NCI-H2081 (cell line): ENCODE results near the gene KNDC1.
"Not testable (repeated sequence)": the region's sequence is repeated elsewhere in the genome, so short reads cannot be mapped to it uniquely, and the experiment has no call there.

ENCODE experiments used
- DNase-seq, 2 experiments: peaks; one replicate each; lab custom pipeline; 2025; lab: John Stamatoyannopoulos, UW

KNDC1 gene

DNA sequence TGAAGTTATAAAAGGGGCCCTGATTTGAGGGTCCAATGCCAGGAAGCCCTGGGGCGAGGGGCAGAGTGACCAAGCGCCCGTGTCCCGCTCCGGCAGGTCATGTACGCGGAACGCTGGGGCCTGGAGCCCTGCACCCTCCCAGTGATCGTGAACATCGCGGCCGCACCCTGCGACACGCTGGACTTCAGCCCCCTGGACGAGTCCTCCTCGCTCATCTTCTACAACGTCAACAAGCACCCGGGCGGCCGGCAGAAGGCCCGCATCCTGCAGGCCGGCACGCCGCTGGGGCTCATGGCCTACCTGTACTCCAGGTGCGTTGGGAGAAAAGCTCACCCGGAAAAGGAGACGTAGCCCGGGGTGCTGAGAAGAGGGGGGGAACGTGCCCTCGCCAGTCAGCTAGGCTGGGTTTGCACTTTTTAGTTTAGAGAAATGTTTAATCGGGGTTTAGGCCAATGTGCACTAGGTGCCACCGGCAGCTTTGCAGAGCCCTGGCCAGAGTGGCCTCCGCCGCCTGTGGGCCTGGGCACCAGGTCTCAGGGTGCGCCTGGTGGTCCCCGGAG lies 47.1 kb downstream of the KNDC1 start:
- no peak for DNase-seq

- DNase-seq, result no peak
Measured at GRCh38 chr10:133207627-133208026, 47.6 kb downstream of the KNDC1 start.

DNA sequence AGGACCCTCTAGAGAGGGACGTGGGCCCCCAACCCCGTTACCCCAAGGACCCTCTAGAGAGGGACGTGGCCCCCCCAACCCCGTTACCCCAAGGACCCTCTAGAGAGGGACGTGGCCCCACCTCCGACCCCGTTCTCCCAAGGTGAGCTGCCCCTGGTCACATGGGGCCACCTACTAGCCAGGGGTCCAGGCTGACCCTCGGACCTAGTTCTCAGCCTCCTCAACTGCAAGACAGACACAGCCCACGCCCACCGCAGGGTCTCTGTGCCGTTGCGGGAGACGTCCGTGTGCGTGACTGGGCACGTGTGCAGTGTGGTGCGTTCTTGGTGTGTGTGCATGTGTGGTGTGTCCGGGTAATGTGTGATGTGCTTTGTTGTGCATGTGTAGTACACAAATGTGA lies 48.4 kb downstream of the KNDC1 start:
- no peak for DNase-seq

DNA sequence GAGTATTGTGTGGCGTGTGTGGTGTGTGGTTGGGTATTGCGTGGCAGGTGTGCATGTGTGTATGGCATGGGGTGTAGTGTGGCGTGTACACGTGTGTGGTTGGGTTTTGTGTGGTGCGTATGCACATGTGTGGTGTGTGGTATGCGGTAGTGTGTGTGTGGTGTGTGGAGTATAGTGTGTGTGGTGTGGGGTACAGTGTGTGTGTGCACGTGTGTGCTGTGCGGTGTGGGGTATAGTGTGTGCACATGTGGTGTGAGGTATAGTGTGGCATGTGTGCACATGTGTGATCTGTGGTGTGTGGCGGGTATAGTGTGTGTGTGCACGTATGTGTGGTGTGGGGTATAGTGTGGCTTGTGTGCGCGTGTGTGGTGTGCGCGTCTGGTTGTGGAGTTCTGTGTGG lies 49.1 kb downstream of the KNDC1 start:
- DNase-seq, result no peak

DNA sequence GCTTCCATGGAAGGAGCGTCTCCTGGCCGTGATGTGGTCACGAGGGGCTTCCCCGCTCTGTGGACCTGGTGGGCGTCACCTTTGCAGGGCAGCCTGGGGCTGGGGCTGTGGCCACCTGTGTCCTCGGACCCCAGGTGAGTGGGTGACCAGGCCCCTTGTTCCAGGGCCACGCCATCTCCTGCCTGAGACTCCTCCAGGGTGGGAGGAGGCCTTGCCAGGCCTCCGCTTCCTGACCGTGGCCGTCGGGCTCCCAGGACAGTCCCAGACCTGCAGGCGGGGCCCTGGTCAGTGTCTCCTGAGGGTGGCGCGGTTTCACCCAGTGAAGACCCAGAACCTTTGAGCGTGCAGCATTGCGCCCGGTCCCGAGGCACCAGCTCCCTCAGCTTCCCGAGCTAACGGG lies 49.6 kb downstream of the KNDC1 start:
- no peak for DNase-seq

GRCh38 chr10:133210398-133211140 lies 50.5 kb downstream of the KNDC1 start:
- no peak for DNase-seq

- DNase-seq, result no peak
Measured at GRCh38 chr10:133211141-133211830, 51.3 kb downstream of the KNDC1 start.

GRCh38 chr10:133211959-133212852 lies 52.2 kb downstream of the KNDC1 start:
- no peak for DNase-seq

DNA sequence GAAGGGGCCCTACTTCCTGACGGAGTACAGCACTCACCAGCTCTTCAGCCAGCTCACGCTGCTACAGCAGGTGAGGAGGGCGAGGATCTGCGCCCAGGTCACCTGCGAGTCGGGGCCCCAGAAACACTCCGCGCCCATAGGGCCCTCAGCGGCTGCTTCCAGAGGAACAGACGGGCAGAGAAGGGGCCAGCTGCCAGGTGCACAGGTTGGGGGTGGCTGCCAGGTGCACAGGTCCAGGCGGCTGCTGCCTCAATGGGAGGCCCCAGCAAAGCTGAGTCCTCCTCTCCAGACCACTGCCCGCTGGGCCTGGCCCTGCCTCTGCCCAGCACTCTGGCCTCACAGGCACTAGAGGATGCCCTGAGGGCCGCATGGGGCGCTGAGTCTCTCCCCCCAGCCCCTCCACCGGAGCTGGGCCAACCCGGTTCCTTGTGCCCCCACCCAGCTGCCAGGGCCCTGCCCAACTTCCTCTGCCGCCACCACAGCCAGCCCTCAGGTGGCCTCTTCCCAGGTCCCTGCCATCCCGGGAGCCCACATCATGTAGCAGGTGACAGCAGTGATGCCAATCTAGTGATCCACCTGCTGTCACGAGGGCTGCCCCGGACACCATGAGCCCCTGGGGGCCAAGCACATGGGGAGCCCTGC lies 53.0 kb downstream of the KNDC1 start:
- DNase-seq, result no peak

DNA sequence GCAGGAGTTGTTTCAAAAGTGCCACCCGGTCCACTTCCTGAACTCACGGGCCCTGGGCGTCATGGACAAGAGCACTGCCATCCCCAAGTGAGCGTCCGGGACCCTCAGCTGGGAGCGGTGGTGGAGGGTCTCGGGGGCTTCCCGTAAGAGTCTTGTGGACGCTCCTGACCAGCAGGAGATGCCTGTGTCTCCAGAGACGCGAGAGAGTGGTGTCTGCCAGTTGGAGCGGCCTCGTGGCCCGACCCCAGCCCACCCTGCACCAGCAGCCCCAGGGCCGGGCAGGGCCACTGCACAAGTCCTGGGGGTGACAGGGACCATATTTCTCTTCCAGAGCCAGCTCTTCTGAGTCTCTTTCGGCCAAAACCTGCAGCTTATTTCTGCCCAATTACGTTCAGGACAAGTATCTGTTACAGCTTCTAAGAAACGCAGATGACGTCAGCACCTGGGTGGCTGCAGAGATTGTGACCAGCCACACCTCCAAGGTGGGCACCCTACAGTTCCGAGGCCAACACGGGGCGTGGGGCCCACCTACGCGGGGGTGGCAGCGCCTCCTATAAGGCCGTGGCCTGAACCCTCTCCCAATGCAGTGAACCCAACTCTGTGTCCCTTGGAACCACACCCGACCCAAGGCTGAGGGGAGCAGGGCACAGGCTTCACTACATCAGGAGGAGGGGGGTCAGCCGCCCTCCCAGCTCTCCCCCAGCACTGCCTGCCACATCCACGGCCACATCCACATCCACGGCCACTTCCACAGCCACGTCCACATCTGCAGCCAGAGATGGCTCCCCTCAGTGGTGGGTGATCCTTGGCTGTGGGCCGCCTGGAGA lies 53.8 kb downstream of the KNDC1 start:
- DNase-seq, result no peak

GRCh38 chr10:133214468-133215410 lies 54.7 kb downstream of the KNDC1 start:
- DNase-seq, result no peak

DNA sequence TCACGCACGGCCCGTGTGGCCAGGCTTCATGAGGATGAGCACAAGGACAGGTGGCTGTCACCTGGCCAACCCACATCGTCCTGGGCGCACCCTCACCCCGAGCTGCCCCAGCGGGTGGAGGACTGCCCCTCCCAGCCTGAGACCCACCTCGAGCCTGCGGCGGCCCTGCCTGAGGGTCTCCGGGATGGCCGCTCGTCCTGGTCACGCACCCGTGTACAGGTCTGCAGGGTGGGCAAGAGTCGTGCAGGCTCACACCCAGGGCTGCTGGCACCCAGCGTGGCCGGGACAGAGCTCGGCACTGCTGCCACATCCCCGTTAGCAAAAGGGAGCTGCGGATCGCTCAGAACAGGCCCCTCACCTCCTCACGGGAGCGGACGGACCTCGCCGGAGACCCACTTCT lies 55.6 kb downstream of the KNDC1 start:
- no peak for DNase-seq

GRCh38 chr10:133216776-133217175 lies 56.8 kb downstream of the KNDC1 start:
- DNase-seq, result no peak

DNA sequence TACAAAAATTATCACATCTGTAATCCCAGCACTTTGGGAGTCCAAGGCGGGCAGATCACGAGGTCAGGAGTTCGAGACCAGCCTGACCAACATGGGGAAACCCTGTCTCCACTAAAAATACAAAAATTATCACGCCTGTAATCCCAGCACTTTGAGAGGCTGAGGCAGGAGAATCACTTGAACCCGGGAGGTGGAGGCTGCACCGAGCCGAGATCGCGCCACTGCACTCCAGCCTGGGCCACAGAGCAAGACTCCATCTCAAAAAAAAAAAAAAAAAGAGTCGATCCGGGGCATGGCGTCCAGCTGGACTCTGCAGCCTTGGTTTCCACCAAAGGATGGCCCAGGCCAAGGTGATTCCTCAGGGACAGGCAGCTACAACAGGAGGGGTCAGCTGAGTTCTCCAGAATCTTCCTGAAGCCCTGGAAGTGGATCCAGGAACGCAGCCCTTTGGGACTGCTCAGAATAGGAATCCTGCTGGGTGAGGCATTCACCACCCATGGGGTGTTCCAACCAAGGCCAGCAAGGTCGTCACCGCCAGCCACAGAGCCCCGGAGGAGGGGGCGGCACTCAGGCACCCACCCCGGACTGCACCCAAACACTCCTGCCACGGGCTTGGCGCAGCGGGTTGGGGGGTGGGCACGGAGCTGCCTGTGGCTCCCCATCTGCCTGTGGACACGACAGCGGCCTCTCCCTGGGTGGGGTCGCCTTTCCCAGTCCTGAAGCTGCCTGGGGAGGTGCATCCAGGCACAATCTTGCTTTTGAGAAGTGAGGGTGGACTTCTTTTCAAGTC lies 58.0 kb downstream of the KNDC1 start:
- no peak for DNase-seq

DNA sequence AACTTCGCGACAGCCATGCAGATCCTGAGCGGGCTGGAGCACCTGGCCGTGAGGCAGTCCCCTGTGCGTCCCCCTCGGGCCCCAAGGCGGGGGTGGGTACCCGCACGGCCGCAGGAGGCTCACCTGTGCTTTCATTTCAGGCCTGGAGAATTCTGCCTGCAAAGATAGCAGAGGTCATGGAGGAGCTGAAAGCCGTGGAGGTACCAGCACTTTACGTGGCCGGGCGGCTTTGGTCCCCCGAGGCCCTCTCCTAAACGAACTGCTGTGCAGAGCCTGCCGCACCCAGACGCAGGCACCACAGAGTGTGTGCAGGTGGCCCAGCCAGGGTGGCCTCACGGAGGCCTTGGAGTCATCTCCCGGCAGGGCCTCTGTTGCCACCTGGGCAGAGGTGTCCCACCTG lies 58.9 kb downstream of the KNDC1 start:
- no peak for DNase-seq

DNA sequence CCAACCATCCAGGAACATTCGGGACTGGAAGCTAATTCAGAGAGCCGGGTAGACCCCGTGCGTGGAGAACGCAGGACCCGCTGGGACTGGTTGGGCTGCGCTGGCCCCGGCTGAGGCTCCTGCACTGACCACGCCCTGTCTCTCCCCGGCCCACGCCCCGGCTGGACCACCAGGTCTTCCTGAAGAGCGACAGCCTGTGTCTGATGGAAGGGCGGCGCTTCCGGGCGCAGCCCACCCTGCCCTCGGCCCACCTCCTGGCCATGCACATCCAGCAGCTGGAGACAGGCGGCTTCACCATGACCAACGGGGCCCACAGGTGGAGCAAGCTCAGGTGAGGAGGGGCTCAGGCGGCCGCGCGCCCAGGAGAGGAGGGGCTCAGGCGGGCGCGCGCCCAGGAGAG lies 59.8 kb downstream of the KNDC1 start:
- DNase-seq, result no peak

- no peak for DNase-seq
Measured at GRCh38 chr10:133221331-133221730, 61.3 kb downstream of the KNDC1 start.

GRCh38 chr10:133221756-133222155 lies 61.7 kb downstream of the KNDC1 start:
- not testable (repeated sequence) for DNase-seq

- DNase-seq, result no peak
Measured at GRCh38 chr10:133224076-133224475, 64.1 kb downstream of the KNDC1 start.
